Nephron progenitor cell (in vitro differentiated cells): ENCODE measurements around the gene TMEM185A.
"Not testable (repeated sequence)": the region's sequence is repeated elsewhere in the genome, so short reads cannot be mapped to it uniquely, and the experiment has no call there.

Experiments used
- DNase-seq: peaks from one replicate; pipeline ENCODE4 v3.0.0; 2021
- H3K27ac Mint-ChIP-seq: 2 replicates; pipeline ENCODE4 v1.8.0; 2021; ENCODE audit warnings: mild to moderate bottlenecking, moderate library complexity, mixed read lengths
- H3K27me3 Mint-ChIP-seq: 2 replicates; pipeline ENCODE4 v1.8.0; 2021; ENCODE audit warnings: mild to moderate bottlenecking, low read depth, mixed read lengths; ENCODE audit not compliant: poor library complexity
- H3K36me3 Mint-ChIP-seq: 2 replicates; pipeline ENCODE4 v1.8.0; 2021; ENCODE audit warnings: low read depth, mixed read lengths
- H3K4me1 Mint-ChIP-seq: 2 replicates; pipeline ENCODE4 v1.8.0; 2021; ENCODE audit warnings: mixed read lengths
- H3K4me3 Mint-ChIP-seq: 2 replicates; pipeline ENCODE4 v1.8.0; 2021; ENCODE audit warnings: mild to moderate bottlenecking, moderate library complexity, mixed read lengths
- H3K9me3 Mint-ChIP-seq: 2 replicates; pipeline ENCODE4 v1.8.0; 2021; ENCODE audit warnings: mild to moderate bottlenecking, moderate library complexity, mixed read lengths
- CTCF ChIP-seq: fragments of 200-600 bp; sonication (generic); IDR thresholded peaks from 2 replicates; pipeline ENCODE4 v1.5.0; 2021; ENCODE audit warnings: antibody characterized with exemption

Gene TMEM185A

GRCh38 chrX:149595214-149595613 is 36.4 kb downstream of the TMEM185A start, which contains the start of gene HSFX2:
Gene HSFX2 (minus strand): TSS chrX:149595314. CDS start chrX:149594700, 614 bp downstream.
- H3K27ac Mint-ChIP-seq, H3K36me3 Mint-ChIP-seq, H3K4me3 Mint-ChIP-seq, DNase-seq, H3K27me3 Mint-ChIP-seq, H3K9me3 Mint-ChIP-seq, H3K4me1 Mint-ChIP-seq: not testable (repeated sequence)

GRCh38 chrX:149590993-149591392 is 40.6 kb downstream of the TMEM185A start:
- H3K4me1 Mint-ChIP-seq, H3K36me3 Mint-ChIP-seq, H3K27me3 Mint-ChIP-seq, H3K9me3 Mint-ChIP-seq, H3K27ac Mint-ChIP-seq, H3K4me3 Mint-ChIP-seq, DNase-seq: not testable (repeated sequence)

GRCh38 chrX:149587359-149587758 is 44.2 kb downstream of the TMEM185A start, which contains the start of gene MAGEA9B:
Gene MAGEA9B (minus strand): TSS chrX:149587459. CDS start chrX:149583179, 4,280 bp downstream.
- not testable (repeated sequence) for H3K9me3 Mint-ChIP-seq, H3K27me3 Mint-ChIP-seq

GRCh38 chrX:149585631-149586030 is 46.0 kb downstream of the TMEM185A start:
- not testable (repeated sequence) for H3K36me3 Mint-ChIP-seq

More at GRCh38 chrX:149587359-149587758, 44.2 kb downstream of the TMEM185A start, which contains the start of gene MAGEA9B:
- not testable (repeated sequence) for DNase-seq, H3K27ac Mint-ChIP-seq, H3K4me1 Mint-ChIP-seq, H3K4me3 Mint-ChIP-seq, H3K36me3 Mint-ChIP-seq

GRCh38 chrX:149573456-149573855 is 58.1 kb downstream of the TMEM185A start:
- not testable (repeated sequence) for H3K36me3 Mint-ChIP-seq, H3K27me3 Mint-ChIP-seq, H3K4me3 Mint-ChIP-seq, DNase-seq, H3K27ac Mint-ChIP-seq, H3K9me3 Mint-ChIP-seq
- peaks cover 27% of the 10 kb centered on the region for H3K4me1 Mint-ChIP-seq

More at GRCh38 chrX:149585631-149586030, 46.0 kb downstream of the TMEM185A start:
- not testable (repeated sequence) for H3K27me3 Mint-ChIP-seq, H3K4me3 Mint-ChIP-seq, H3K4me1 Mint-ChIP-seq, H3K9me3 Mint-ChIP-seq, DNase-seq, H3K27ac Mint-ChIP-seq

GRCh38 chrX:149572743-149573142 is 58.8 kb downstream of the TMEM185A start:
- Mint-ChIP-seq H3K27me3 (peaks cover 3% of the 10 kb centered on the region), H3K27ac (peak overlapping the region; percentile 78), H3K4me3 (no peak overlapping the region), H3K9me3 (peaks cover 8% of the 10 kb centered on the region), H3K4me1 (peaks cover 27% of the 10 kb centered on the region), H3K36me3 (no peaks in the 10 kb centered on the region)
- DNase-seq, result no peak
- TF ChIP-seq CTCF, result no peak

- no peak for DNase-seq
- H3K4me3 Mint-ChIP-seq, result no peak overlapping the region
- no peak for TF ChIP-seq CTCF
- H3K27me3 Mint-ChIP-seq, result peaks cover 3% of the 10 kb centered on the region
- H3K36me3 Mint-ChIP-seq, result no peaks in the 10 kb centered on the region
- H3K27ac Mint-ChIP-seq, result no peak overlapping the region
- peaks cover 17% of the 10 kb centered on the region for H3K9me3 Mint-ChIP-seq
- H3K4me1 Mint-ChIP-seq, result peaks cover 27% of the 10 kb centered on the region
Measured at GRCh38 chrX:149571770-149572169, 59.8 kb downstream of the TMEM185A start.

GRCh38 chrX:149570668-149571067 is 60.9 kb downstream of the TMEM185A start:
- H3K36me3 Mint-ChIP-seq, result no peaks in the 10 kb centered on the region
- no peak overlapping the region for H3K27ac Mint-ChIP-seq
- H3K4me1 Mint-ChIP-seq, result peaks cover 27% of the 10 kb centered on the region
- no peak for TF ChIP-seq CTCF
- peaks cover 24% of the 10 kb centered on the region for H3K9me3 Mint-ChIP-seq
- no peak for DNase-seq
- H3K4me3 Mint-ChIP-seq, result no peak overlapping the region
- H3K27me3 Mint-ChIP-seq, result peaks cover 3% of the 10 kb centered on the region
